DND-41 (cell line): ENCODE measurements around the gene DIS3L.

ENCODE experiments used
- CTCF ChIP-seq: IDR thresholded peaks from 2 replicates; pipeline ENCODE4 v1.5.1; 2012; ENCODE audit warnings: borderline replicate concordance, low read length, moderate library complexity, mild to moderate bottlenecking; ENCODE audit not compliant: poor library complexity, severe bottlenecking; ENCODE audit errors: extremely low read depth
- EZH2 ChIP-seq: IDR thresholded peaks from 3 replicates; pipeline ENCODE4 v1.6.1; 2012; ENCODE audit warnings: borderline replicate concordance, low read depth, mild to moderate bottlenecking, moderate library complexity, low read length, inconsistent platforms; ENCODE audit not compliant: severe bottlenecking

- TF ChIP-seq CTCF (no peak), EZH2 (no peak)
These were observed 39.8 kb upstream of the DIS3L start, which contains the start of gene MEGF11 for GRCh38 chr15:66253418-66254088.
